Aorta (tissue), 5 donors: ENCODE data around the gene ZNF835. TPM values are rescaled to one million over a fixed set of nuclear protein-coding genes. Genes with fewer than 3 reads are reported as not detected.

ENCODE experiments used
- ATAC-seq: fragments of 200-7000 bp; cut with Tn5 transposase; one replicate; pipeline ENCODE4 v1.9.1; 2022; ENCODE audit warnings: moderate library complexity; ENCODE audit not compliant: low FRiP score
- DNase-seq, 2 donors: peaks; one replicate each; pipeline ENCODE4 v3.0.0-alpha.2; 2020
- H3K27ac ChIP-seq, 2 donors: one replicate each; pipeline ENCODE4 v1.5.1; 2013; ENCODE audit warnings: low read length in 2 of 2, mild to moderate bottlenecking in 2 of 2, moderate library complexity in 2 of 2, control low read depth in 1 of 2, inconsistent platforms in 1 of 2, low read depth in 1 of 2
- H3K27me3 ChIP-seq, 2 donors: one replicate each; pipeline ENCODE4 v1.6.1; 2013; ENCODE audit warnings: control low read depth in 1 of 2, low read length in 1 of 2, mild to moderate bottlenecking in 1 of 2, moderate library complexity in 1 of 2; ENCODE audit not compliant: insufficient read depth in 2 of 2, control insufficient read depth in 1 of 2
- H3K36me3 ChIP-seq, 2 donors: one replicate each; pipeline ENCODE4 v1.6.1; 2013; ENCODE audit warnings: control low read depth in 1 of 2, low read length in 1 of 2, mild to moderate bottlenecking in 1 of 2; ENCODE audit not compliant: insufficient read depth in 2 of 2, control insufficient read depth in 1 of 2
- H3K4me1 ChIP-seq, 2 donors: one replicate each; pipeline ENCODE4 v1.6.1; 2013; ENCODE audit warnings: low read length in 2 of 2, control low read depth in 1 of 2, mild to moderate bottlenecking in 1 of 2, moderate library complexity in 1 of 2; ENCODE audit not compliant: insufficient read depth in 2 of 2, control insufficient read depth in 1 of 2
- H3K4me3 ChIP-seq, 2 donors: one replicate each; pipeline ENCODE4 v1.5.1; 2013; ENCODE audit warnings: low read length in 2 of 2, control low read depth in 1 of 2, mild to moderate bottlenecking in 1 of 2
- H3K9me3 ChIP-seq: one replicate; pipeline ENCODE4 v1.6.1; 2013; ENCODE audit warnings: mild to moderate bottlenecking, low read length; ENCODE audit not compliant: control insufficient read depth
- WGBS, 2 donors: extraction: QIAGEN DNeasy Blood & Tissue Kit; methylation state at CpG; one replicate each; pipeline ENCODE4 v1.1.7; 2013; 5-methylcytosine and 5-hydroxymethylcytosine counted together
- intact Hi-C, 2 donors: fragments of 100-400 bp; cut with DNase I; formaldehyde crosslinking; loops; one replicate each; pipeline versions ENCODE4 v1.14.2 to v1.15.0; 2022
- polyA plus RNA-seq, 2 donors: library from polyadenylated mRNA; stranded (reverse); fragments of 200-250 nt; gene quantifications; one replicate each; pipeline ENCODE4 v1.2.3, GENCODE V29; 2013
- total RNA-seq, 2 donors: library from RNA; stranded (reverse); fragmentation: NEBNext Ultra II Directional; extraction: Animal tissue kit (Norgen Biotek cat#: 25700); gene quantifications; one replicate each; pipeline ENCODE4 v1.2.1, GENCODE V29; 2021
- donor health status: healthy with polysubstance abuse.
- donor health status: Bipolar disorder and iron deficiency.
- donor health status: DM: no; HTN: no; CAD: no.
- donor health status: DM: no; HTN: no; CAD: no.
- donor health status: DM: yes; HTN: yes; CAD: no.

The ZNF835 gene
- total and polyA plus RNA-seq, 4 donors, result 0.75 to 2.8 (median 1.7) TPM

- intact Hi-C loops, result no loop called here
- Histone ChIP-seq H3K9me3 (no peaks in the 10 kb centered on the region), H3K27ac (no peak overlapping the region), H3K4me3 (no peak overlapping the region), H3K4me1 (no peaks in the 10 kb centered on the region), H3K27me3 (no peaks in the 10 kb centered on the region), H3K36me3 (no peaks in the 10 kb centered on the region)
- DNase-seq (peak in 1 of 2 donors; percentile 64), ATAC-seq (no peak)
- 81 to 86% methylated on average over 17 of the region's 17 CpGs for WGBS, 2 donors
Observed at GRCh38 chr19:56670401-56670960, 1.1 kb downstream of the ZNF835 start.

DNA sequence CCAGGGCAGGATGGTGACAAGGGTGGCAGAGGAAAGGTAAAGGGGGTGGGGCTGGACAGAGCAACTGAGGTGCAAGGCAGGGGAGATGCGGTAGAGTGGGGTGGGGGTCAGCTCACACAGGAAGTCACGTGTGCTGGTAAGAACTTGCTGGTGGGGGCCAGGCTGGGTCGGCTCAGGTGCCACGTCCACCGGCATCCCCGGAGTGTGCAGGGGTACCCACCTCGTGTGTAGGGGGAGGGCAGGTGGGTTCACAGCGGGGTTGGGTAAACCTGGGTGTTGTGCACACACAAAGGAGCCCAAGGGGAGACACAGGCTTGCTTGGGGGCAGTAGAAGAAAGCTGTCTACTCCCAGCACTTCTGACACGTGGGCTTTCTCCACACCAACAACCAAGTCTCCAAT is 2.9 kb downstream of the ZNF835 start:
- no peaks in the 10 kb centered on the region for H3K9me3 ChIP-seq
- DNase-seq, result peak in 1 of 2 donors; percentile 42
- intact Hi-C loops, result no loop called here

GRCh38 chr19:56667311-56667870 is 4.2 kb downstream of the ZNF835 start:
- ATAC-seq (no peak), DNase-seq (peak in 1 of 2 donors; percentile 30)
- intact Hi-C loops, result no loop called here
- no peaks in the 10 kb centered on the region for H3K9me3 ChIP-seq
- H3K27me3 ChIP-seq, result no peaks in the 10 kb centered on the region
- no peak overlapping the region for H3K27ac ChIP-seq
- no peaks in the 10 kb centered on the region for H3K4me1 ChIP-seq
- H3K36me3 ChIP-seq, result no peaks in the 10 kb centered on the region
- no peak overlapping the region for H3K4me3 ChIP-seq
- 64 to 72% methylated on average over 6 of the region's 6 CpGs for WGBS, 2 donors

More for the DNA sequence above, 2.9 kb downstream of the ZNF835 start:
- Histone ChIP-seq H3K27ac (no peak overlapping the region), H3K36me3 (no peaks in the 10 kb centered on the region), H3K27me3 (no peaks in the 10 kb centered on the region), H3K4me3 (no peak overlapping the region), H3K4me1 (no peaks in the 10 kb centered on the region)
- ATAC-seq, result no peak
- WGBS, 2 donors, result 87 to 88% methylated on average over 9 of the region's 9 CpGs

- DNase-seq (no peak), ATAC-seq (peak; percentile 23)
- Histone ChIP-seq H3K27ac (no peak overlapping the region), H3K36me3 (no peaks in the 10 kb centered on the region), H3K4me3 (no peak overlapping the region), H3K4me1 (no peaks in the 10 kb centered on the region), H3K9me3 (peaks cover 2% of the 10 kb centered on the region), H3K27me3 (no peaks in the 10 kb centered on the region)
- intact Hi-C loops, result no loop called here
- 75 to 79% methylated on average over 43 of the region's 43 CpGs for WGBS, 2 donors
Observed at GRCh38 chr19:56664511-56664910, 7.0 kb downstream of the ZNF835 start.

DNA sequence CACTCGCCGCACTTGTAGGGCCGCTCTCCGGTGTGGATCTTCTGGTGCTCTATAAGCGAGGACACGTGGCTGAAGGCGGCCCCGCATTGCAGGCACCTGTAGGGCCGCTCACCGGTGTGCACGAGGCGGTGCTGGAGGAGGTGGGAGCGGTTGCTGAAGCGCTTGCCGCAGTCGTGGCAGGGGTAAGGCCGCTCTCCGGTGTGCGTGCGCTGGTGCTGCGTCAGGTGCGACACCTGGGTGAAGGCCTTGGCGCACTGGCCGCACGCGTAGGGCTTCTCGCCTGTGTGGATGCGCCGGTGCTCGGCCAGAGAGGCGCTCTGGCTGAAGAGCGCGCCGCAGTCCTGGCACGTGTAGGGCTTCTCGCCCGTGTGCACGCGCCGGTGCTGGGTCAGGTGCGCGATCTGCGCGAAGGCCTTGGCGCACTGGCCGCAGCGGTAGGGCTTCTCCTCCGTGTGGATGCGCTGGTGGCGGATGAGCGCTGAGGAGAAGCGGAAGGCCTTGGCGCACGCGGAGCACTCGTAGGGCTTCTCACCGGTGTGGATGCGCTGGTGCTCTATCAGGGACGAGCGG is 7.5 kb downstream of the ZNF835 start:
- intact Hi-C loops, result no loop called here
- Histone ChIP-seq H3K4me3 (no peak overlapping the region), H3K27me3 (no peaks in the 10 kb centered on the region), H3K27ac (no peak overlapping the region), H3K36me3 (no peaks in the 10 kb centered on the region), H3K9me3 (peaks cover 2% of the 10 kb centered on the region), H3K4me1 (no peaks in the 10 kb centered on the region)
- peak; percentile 9 for ATAC-seq
- no peak for DNase-seq
- WGBS, 2 donors, result 74 to 77% methylated on average over 60 of the region's 60 CpGs

DNA sequence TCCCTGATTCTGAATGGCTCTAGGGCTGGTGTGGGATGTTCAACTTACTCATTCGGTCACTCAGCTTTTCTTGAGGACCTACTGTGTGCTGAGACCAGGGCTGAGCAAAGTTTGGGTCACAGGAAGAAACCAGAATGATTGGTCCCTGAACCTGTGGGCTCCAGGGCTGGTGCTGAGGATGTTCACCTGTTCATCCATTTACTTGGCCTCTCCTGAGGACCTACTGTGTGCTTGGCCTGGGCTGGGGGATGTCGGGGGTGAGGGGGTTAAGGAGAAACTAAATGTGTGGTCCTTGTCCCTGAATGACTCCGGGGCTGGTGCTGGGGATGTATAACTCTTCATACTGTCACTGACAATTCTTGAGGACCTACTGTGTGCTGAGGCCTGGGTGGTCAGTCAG is 10.3 kb downstream of the ZNF835 start:
- Histone ChIP-seq H3K27me3 (no peaks in the 10 kb centered on the region), H3K27ac (no peak overlapping the region), H3K4me3 (no peak overlapping the region), H3K9me3 (peaks cover 2% of the 10 kb centered on the region), H3K4me1 (no peaks in the 10 kb centered on the region), H3K36me3 (no peaks in the 10 kb centered on the region)
- no peak for DNase-seq
- intact Hi-C loops, result no loop called here
- ATAC-seq, result no peak
- 85 to 94% methylated on average over 3 of the region's 3 CpGs for WGBS, 2 donors

- DNase-seq (no peak), ATAC-seq (peak; percentile 20)
- H3K27ac ChIP-seq, result no peak overlapping the region
- H3K27me3 ChIP-seq, result no peaks in the 10 kb centered on the region
- WGBS, 2 donors, result 14 to 16% methylated on average over 32 of the region's 32 CpGs
- H3K36me3 ChIP-seq, result no peaks in the 10 kb centered on the region
- H3K9me3 ChIP-seq, result peaks cover 2% of the 10 kb centered on the region
- no peak overlapping the region for H3K4me3 ChIP-seq
- no peaks in the 10 kb centered on the region for H3K4me1 ChIP-seq
- intact Hi-C loops, result no loop called here
Observed at GRCh38 chr19:56660381-56661107, 11.0 kb downstream of the ZNF835 start.

DNA sequence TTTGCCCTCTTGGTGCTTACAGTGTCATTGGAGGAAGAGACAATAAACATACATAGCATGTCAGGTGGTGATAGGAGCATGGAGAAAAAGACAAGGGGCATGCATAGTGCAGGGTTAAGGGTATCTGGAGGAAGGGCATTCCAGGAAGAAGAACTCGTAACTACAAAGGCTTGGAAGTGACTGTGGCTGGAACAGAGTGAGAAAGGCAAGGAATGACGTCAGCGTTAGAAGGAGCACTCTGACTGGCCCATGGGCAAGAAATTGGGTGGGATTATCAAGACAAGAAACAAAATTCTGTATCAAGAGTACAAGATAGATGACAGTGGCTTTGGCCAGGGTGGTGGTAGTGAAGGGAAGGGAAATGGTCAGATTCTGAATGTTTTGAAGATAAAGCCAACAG is 17.4 kb downstream of the ZNF835 start:
- Histone ChIP-seq H3K36me3 (no peaks in the 10 kb centered on the region), H3K4me3 (no peak overlapping the region), H3K27ac (no peak overlapping the region), H3K9me3 (peaks cover 2% of the 10 kb centered on the region), H3K4me1 (no peaks in the 10 kb centered on the region), H3K27me3 (no peaks in the 10 kb centered on the region)
- ATAC-seq (no peak), DNase-seq (no peak)
- intact Hi-C loops, result no loop called here
- 67 to 72% methylated on average over 3 of the region's 3 CpGs for WGBS, 2 donors
